ENCODE data around the gene VPS37C.
"Not testable (repeated sequence)": the region's sequence is repeated elsewhere in the genome, so short reads cannot be mapped to it uniquely, and the experiment has no call there.

DNA sequence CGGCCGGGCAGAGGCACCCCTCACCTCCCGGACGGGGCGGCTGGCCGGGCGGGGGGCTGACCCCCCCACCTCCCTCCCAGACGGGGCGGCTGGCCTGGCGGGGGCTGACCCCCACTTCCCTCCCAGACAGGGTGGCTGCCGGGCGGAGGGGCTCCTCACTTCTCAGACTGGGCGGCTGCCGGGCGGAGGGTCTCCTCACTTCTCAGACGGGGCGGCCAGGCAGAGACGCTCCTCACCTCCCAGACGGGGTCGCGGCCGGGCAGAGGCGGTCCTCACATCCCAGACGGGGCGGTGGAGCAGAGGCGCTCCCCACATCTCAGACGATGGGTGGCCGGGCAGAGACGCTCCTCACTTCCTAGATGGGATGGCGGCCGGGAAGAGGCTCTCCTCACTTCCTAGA is 5.1 kb upstream of the VPS37C start:
- TF ChIP-seq, protein P1, sequence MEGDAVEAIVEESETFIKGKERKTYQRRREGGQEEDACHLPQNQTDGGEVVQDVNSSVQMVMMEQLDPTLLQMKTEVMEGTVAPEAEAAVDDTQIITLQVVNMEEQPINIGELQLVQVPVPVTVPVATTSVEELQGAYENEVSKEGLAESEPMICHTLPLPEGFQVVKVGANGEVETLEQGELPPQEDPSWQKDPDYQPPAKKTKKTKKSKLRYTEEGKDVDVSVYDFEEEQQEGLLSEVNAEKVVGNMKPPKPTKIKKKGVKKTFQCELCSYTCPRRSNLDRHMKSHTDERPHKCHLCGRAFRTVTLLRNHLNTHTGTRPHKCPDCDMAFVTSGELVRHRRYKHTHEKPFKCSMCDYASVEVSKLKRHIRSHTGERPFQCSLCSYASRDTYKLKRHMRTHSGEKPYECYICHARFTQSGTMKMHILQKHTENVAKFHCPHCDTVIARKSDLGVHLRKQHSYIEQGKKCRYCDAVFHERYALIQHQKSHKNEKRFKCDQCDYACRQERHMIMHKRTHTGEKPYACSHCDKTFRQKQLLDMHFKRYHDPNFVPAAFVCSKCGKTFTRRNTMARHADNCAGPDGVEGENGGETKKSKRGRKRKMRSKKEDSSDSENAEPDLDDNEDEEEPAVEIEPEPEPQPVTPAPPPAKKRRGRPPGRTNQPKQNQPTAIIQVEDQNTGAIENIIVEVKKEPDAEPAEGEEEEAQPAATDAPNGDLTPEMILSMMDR (conservative IDR thresholded peaks at IDR 0.05; ENCODE audit: low read depth, low read length) = not testable (repeated sequence)
- TF ChIP-seq EZH2 (IDR thresholded peaks at IDR 0.05; ENCODE audit: borderline replicate concordance, low read depth, low read length, poor library complexity, severe bottlenecking) = not testable (repeated sequence)

Data from A673 (cell line).